IPS-15b (cell line): ENCODE measurements around the gene SNCB.

Source experiments
- H3K27me3 ChIP-seq: one replicate; pipeline ENCODE4 v1.6.1; 2013; ENCODE audit warnings: low read length; ENCODE audit not compliant: control insufficient read depth, insufficient read depth
- H3K36me3 ChIP-seq: one replicate; pipeline ENCODE4 v1.6.1; 2013; ENCODE audit warnings: low read length; ENCODE audit not compliant: control insufficient read depth, insufficient read depth
- H3K4me1 ChIP-seq: one replicate; pipeline ENCODE4 v1.6.1; 2013; ENCODE audit warnings: mild to moderate bottlenecking, low read length; ENCODE audit not compliant: control insufficient read depth, insufficient read depth
- H3K4me3 ChIP-seq: one replicate; pipeline ENCODE4 v1.5.1; 2013; ENCODE audit warnings: low read depth, low read length
- H3K9ac ChIP-seq: one replicate; pipeline ENCODE4 v1.6.1; 2013; ENCODE audit warnings: low read depth, mild to moderate bottlenecking, low read length
- H3K9me3 ChIP-seq: one replicate; pipeline ENCODE4 v1.6.1; 2013; ENCODE audit warnings: mild to moderate bottlenecking, low read length; ENCODE audit not compliant: control insufficient read depth, insufficient read depth

The SNCB gene

GRCh38 chr5:176590035-176590717 lies 40.2 kb downstream of the SNCB start:
- H3K4me1 ChIP-seq, result no peaks in the 10 kb centered on the region
- H3K9me3 ChIP-seq, result peaks cover 3% of the 10 kb centered on the region
- H3K27me3 ChIP-seq, result no peaks in the 10 kb centered on the region
- H3K9ac ChIP-seq, result no peak overlapping the region
- H3K36me3 ChIP-seq, result peaks cover 2% of the 10 kb centered on the region
- no peak overlapping the region for H3K4me3 ChIP-seq

- H3K9me3 ChIP-seq, result peaks cover 6% of the 10 kb centered on the region
- H3K9ac ChIP-seq, result no peak overlapping the region
- H3K4me1 ChIP-seq, result no peaks in the 10 kb centered on the region
These were observed 41.1 kb downstream of the SNCB start for GRCh38 chr5:176589039-176589769.

GRCh38 chr5:176588297-176588696 lies 42.0 kb downstream of the SNCB start:
- Histone ChIP-seq H3K9ac (no peak overlapping the region), H3K36me3 (no peaks in the 10 kb centered on the region), H3K4me3 (no peak overlapping the region), H3K9me3 (peaks cover 6% of the 10 kb centered on the region), H3K27me3 (no peaks in the 10 kb centered on the region), H3K4me1 (no peaks in the 10 kb centered on the region)

More at GRCh38 chr5:176589039-176589769, 41.1 kb downstream of the SNCB start:
- H3K27me3 ChIP-seq, result no peaks in the 10 kb centered on the region
- H3K4me3 ChIP-seq, result no peak overlapping the region
- no peaks in the 10 kb centered on the region for H3K36me3 ChIP-seq

- Histone ChIP-seq H3K4me3 (no peak overlapping the region), H3K4me1 (no peaks in the 10 kb centered on the region), H3K36me3 (no peaks in the 10 kb centered on the region), H3K27me3 (no peaks in the 10 kb centered on the region), H3K9me3 (peaks cover 6% of the 10 kb centered on the region), H3K9ac (no peak overlapping the region)
These were observed 42.9 kb downstream of the SNCB start for GRCh38 chr5:176587398-176587797.

- no peak overlapping the region for H3K4me3 ChIP-seq
- no peak overlapping the region for H3K9ac ChIP-seq
- no peaks in the 10 kb centered on the region for H3K4me1 ChIP-seq
- peaks cover 6% of the 10 kb centered on the region for H3K9me3 ChIP-seq
- H3K27me3 ChIP-seq, result no peaks in the 10 kb centered on the region
- no peaks in the 10 kb centered on the region for H3K36me3 ChIP-seq
These were observed 47.3 kb downstream of the SNCB start for GRCh38 chr5:176583076-176583475.

GRCh38 chr5:176581361-176581760 lies 49.0 kb downstream of the SNCB start:
- no peaks in the 10 kb centered on the region for H3K36me3 ChIP-seq
- H3K27me3 ChIP-seq, result no peaks in the 10 kb centered on the region
- H3K4me3 ChIP-seq, result no peak overlapping the region
- peaks cover 6% of the 10 kb centered on the region for H3K9me3 ChIP-seq
- no peaks in the 10 kb centered on the region for H3K4me1 ChIP-seq
- H3K9ac ChIP-seq, result no peak overlapping the region

GRCh38 chr5:176579323-176579722 lies 51.0 kb downstream of the SNCB start:
- no peaks in the 10 kb centered on the region for H3K4me1 ChIP-seq
- H3K36me3 ChIP-seq, result no peaks in the 10 kb centered on the region
- no peak overlapping the region for H3K4me3 ChIP-seq
- H3K9me3 ChIP-seq, result no peaks in the 10 kb centered on the region
- no peak overlapping the region for H3K9ac ChIP-seq
- no peaks in the 10 kb centered on the region for H3K27me3 ChIP-seq

GRCh38 chr5:176578391-176578808 lies 51.9 kb downstream of the SNCB start:
- Histone ChIP-seq H3K4me1 (peaks cover 2% of the 10 kb centered on the region), H3K36me3 (no peaks in the 10 kb centered on the region), H3K27me3 (peaks cover 3% of the 10 kb centered on the region), H3K9ac (no peak overlapping the region), H3K9me3 (no peaks in the 10 kb centered on the region), H3K4me3 (no peak overlapping the region)

GRCh38 chr5:176577312-176578176 lies 52.8 kb downstream of the SNCB start:
- H3K9ac ChIP-seq, result no peak overlapping the region
- H3K27me3 ChIP-seq, result peaks cover 6% of the 10 kb centered on the region

GRCh38 chr5:176575488-176576422 lies 54.6 kb downstream of the SNCB start:
- H3K27me3 ChIP-seq, result peaks cover 6% of the 10 kb centered on the region
- peaks cover 2% of the 10 kb centered on the region for H3K4me1 ChIP-seq
- H3K36me3 ChIP-seq, result no peaks in the 10 kb centered on the region
- no peaks in the 10 kb centered on the region for H3K9me3 ChIP-seq
- H3K4me3 ChIP-seq, result no peak overlapping the region
- no peak overlapping the region for H3K9ac ChIP-seq

More at GRCh38 chr5:176577312-176578176, 52.8 kb downstream of the SNCB start:
- Histone ChIP-seq H3K36me3 (no peaks in the 10 kb centered on the region), H3K9me3 (no peaks in the 10 kb centered on the region), H3K4me1 (peaks cover 2% of the 10 kb centered on the region), H3K4me3 (no peak overlapping the region)

GRCh38 chr5:176575066-176575465 lies 55.3 kb downstream of the SNCB start:
- no peaks in the 10 kb centered on the region for H3K36me3 ChIP-seq
- peaks cover 6% of the 10 kb centered on the region for H3K27me3 ChIP-seq
- peaks cover 2% of the 10 kb centered on the region for H3K4me1 ChIP-seq
- no peak overlapping the region for H3K4me3 ChIP-seq
- no peaks in the 10 kb centered on the region for H3K9me3 ChIP-seq
- H3K9ac ChIP-seq, result no peak overlapping the region
